PFSK-1 (cell line): ENCODE results near the gene ERG28.

Source experiments
- FOXP2 ChIP-seq: optimal IDR thresholded peaks from 2 replicates; pipeline ENCODE3; 2011; ENCODE audit warnings: borderline replicate concordance, control low read depth, inconsistent platforms; ENCODE audit not compliant: insufficient read depth; ENCODE audit errors: extremely low read length, extremely low read depth
- POLR2AphosphoS5 ChIP-seq: IDR thresholded peaks from 2 replicates; pipeline ENCODE4 v1.6.1; 2012; ENCODE audit warnings: low read depth, mild to moderate bottlenecking, control low read depth, low read length, moderate library complexity
- REST ChIP-seq, 2 experiments: IDR thresholded peaks; 2 replicates each; pipeline versions ENCODE4 v1.6.1 to v1.8.0; 2011 to 2012; ENCODE audit warnings: low read depth in 2 of 2, low read length in 2 of 2, control low read depth in 1 of 2, inconsistent platforms in 1 of 2, mild to moderate bottlenecking in 1 of 2, moderate library complexity in 1 of 2; ENCODE audit not compliant: insufficient read depth in 1 of 2
- SIN3A ChIP-seq: IDR thresholded peaks from 2 replicates; pipeline ENCODE4 v1.6.1; 2012; ENCODE audit warnings: mild to moderate bottlenecking, low read length, moderate library complexity, borderline replicate concordance; ENCODE audit not compliant: insufficient read depth
- TAF1 ChIP-seq: IDR thresholded peaks from 2 replicates; pipeline ENCODE4 v1.6.1; 2012; ENCODE audit warnings: low read length, control low read depth, borderline replicate concordance; ENCODE audit not compliant: insufficient read depth

The ERG28 gene

DNA sequence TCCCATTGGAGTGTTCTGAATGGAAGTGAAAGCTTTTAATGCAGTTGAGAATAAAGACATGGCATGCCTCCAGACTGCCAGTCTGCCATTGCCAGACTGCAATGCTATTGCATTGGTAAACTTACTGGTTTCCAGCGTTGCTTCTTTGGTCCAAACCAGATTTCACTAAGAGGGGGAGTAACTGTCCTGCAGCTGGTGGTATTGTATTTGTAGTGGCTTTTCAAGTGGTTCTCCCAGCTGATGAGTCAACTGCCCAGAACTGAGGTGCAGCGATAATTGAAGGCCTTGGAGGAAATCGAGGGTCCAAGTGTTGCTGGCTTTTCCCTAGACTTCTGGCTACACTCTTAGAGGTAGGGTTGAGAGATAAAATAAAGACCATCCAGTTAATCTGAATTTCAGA lies 31.9 kb downstream of the ERG28 start:
- TF ChIP-seq REST (IDR thresholded peaks at IDR 0.05; ENCODE audit: insufficient read depth in 1 of 2, low read depth in 2 of 2, low read length in 2 of 2) (no peak), POLR2AphosphoS5 (no peak), SIN3A (no peak), TAF1 (no peak), FOXP2 (no peak)

GRCh38 chr14:75627406-75627805 lies 33.3 kb downstream of the ERG28 start:
- TF ChIP-seq REST (IDR thresholded peaks at IDR 0.05; ENCODE audit: insufficient read depth in 1 of 2, low read depth in 2 of 2, low read length in 2 of 2): no peak
- no peak for TF ChIP-seq SIN3A
- TF ChIP-seq FOXP2: no peak
- no peak for TF ChIP-seq POLR2AphosphoS5
- TF ChIP-seq TAF1: no peak

GRCh38 chr14:75626863-75627262 lies 33.8 kb downstream of the ERG28 start:
- TF ChIP-seq POLR2AphosphoS5: no peak
- TF ChIP-seq REST (IDR thresholded peaks at IDR 0.05; ENCODE audit: insufficient read depth in 1 of 2, low read depth in 2 of 2, low read length in 2 of 2): no peak
- no peak for TF ChIP-seq FOXP2
- TF ChIP-seq TAF1: no peak
- TF ChIP-seq SIN3A: no peak

DNA sequence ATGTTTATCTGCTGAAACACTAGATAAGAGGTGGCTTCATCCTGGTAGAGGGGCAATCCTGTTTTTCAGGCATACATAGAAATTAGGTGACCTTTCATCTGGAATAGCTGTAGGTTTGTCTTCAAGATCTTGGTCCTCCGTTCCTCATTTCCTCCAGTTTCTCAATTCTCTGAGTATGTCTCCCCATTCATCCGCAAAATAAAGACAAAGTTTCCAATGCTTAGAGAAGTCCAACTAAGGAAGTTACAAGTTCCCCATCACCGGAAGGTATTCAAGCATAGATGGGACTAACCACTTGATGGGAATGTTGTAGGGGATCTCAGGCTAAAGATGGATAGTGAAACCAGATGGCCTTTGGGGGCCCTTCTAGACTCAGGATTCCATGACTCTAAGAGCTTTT lies 34.3 kb downstream of the ERG28 start:
- TF ChIP-seq POLR2AphosphoS5 (no peak), SIN3A (no peak), FOXP2 (no peak), TAF1 (no peak), REST (IDR thresholded peaks at IDR 0.05; ENCODE audit: insufficient read depth in 1 of 2, low read depth in 2 of 2, low read length in 2 of 2) (no peak)

DNA sequence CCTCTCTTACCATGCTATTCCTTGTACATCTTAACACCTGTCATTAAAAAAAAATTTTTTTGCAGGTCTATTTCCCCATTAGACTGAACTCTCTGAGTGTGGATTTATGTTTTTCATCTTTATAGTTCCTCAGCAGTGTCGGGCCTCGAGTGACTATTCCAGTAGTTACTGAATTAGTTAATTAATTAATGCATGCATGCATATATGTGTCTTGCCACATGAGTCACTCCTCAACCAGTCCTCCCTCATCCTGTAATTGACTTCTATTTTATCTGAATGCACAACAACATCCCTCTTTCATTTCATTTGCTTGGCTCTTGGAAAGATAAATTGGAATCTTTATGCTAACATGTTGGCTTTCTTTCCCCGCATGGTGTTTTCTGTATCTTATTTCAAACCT lies 35.6 kb downstream of the ERG28 start:
- no peak for TF ChIP-seq REST (IDR thresholded peaks at IDR 0.05; ENCODE audit: insufficient read depth in 1 of 2, low read depth in 2 of 2, low read length in 2 of 2)
- TF ChIP-seq TAF1: no peak
- TF ChIP-seq POLR2AphosphoS5: no peak
- no peak for TF ChIP-seq FOXP2
- TF ChIP-seq SIN3A: no peak
